Epithelial cell of proximal tubule (primary cell): ENCODE measurements around the gene SETDB2. TPM values are rescaled to one million over a fixed set of nuclear protein-coding genes. Genes with fewer than 3 reads are reported as not detected.
"Not testable (repeated sequence)": the region's sequence is repeated elsewhere in the genome, so short reads cannot be mapped to it uniquely, and the experiment has no call there.

Experiments
- DNase-seq: peaks from one replicate; pipeline ENCODE4 v3.0.0-alpha.2; 2011; ENCODE audit warnings: low read depth
- H3K4me3 ChIP-seq: 2 replicates; pipeline ENCODE4 v1.5.1; 2011; ENCODE audit warnings: low read depth, mild to moderate bottlenecking, low read length
- CTCF ChIP-seq: conservative IDR thresholded peaks from 2 replicates; pipeline ENCODE4 v1.5.1; 2012; ENCODE audit warnings: low read depth, mild to moderate bottlenecking, low read length
- total RNA-seq: library from RNA; depleted of rRNA; stranded (reverse); fragments of >200 nt; gene quantifications from 2 replicates; pipeline ENCODE4 v1.2.3, GENCODE V29; 2015

The SETDB2 gene
- total RNA-seq, 1 donor from 2014 or later: 5.2 TPM

- no peak for TF ChIP-seq CTCF
- no peak for DNase-seq
- H3K4me3 ChIP-seq: peak overlapping the region; percentile 69
Observed at GRCh38 chr13:49494645-49495044, 50.6 kb downstream of the SETDB2 start.

- TF ChIP-seq CTCF: no peak
- no peak for DNase-seq
Observed at GRCh38 chr13:49495783-49496762, 52.0 kb downstream of the SETDB2 start, which contains the start of gene PHF11. PHF11 (plus strand) TSS chr13:49495953; CDS start chr13:49496002, 49 bp downstream.

GRCh38 chr13:49496837-49497236, 52.8 kb downstream of the SETDB2 start:
- not testable (repeated sequence) for DNase-seq

More at GRCh38 chr13:49495783-49496762, 52.0 kb downstream of the SETDB2 start, which contains the start of gene PHF11:
- H3K4me3 ChIP-seq: peak within 1 kb of the TSS; percentile 69

GRCh38 chr13:49497272-49497671, 53.2 kb downstream of the SETDB2 start:
- H3K4me3 ChIP-seq: no peak overlapping the region
- no peak for DNase-seq
- TF ChIP-seq CTCF: no peak

More at GRCh38 chr13:49496837-49497236, 52.8 kb downstream of the SETDB2 start:
- H3K4me3 ChIP-seq: not testable (repeated sequence)

GRCh38 chr13:49498206-49498605, 54.1 kb downstream of the SETDB2 start:
- no peak for TF ChIP-seq CTCF
- no peak for DNase-seq
- no peak overlapping the region for H3K4me3 ChIP-seq

GRCh38 chr13:49499889-49500660, 56.0 kb downstream of the SETDB2 start:
- no peak for TF ChIP-seq CTCF
- no peak overlapping the region for H3K4me3 ChIP-seq
- no peak for DNase-seq

- no peak overlapping the region for H3K4me3 ChIP-seq
- TF ChIP-seq CTCF: no peak
- no peak for DNase-seq
Observed at GRCh38 chr13:49502954-49503353, 58.9 kb downstream of the SETDB2 start.
